ENCODE results near the gene CCL11. TPM values are rescaled to one million over a fixed set of nuclear protein-coding genes. Genes with fewer than 3 reads are reported as not detected.
"Not testable (repeated sequence)": the region's sequence is repeated elsewhere in the genome, so short reads cannot be mapped to it uniquely, and the experiment has no call there.

The CCL11 gene
- total RNA-seq, 2 donors from 2014 or later, result 1.7 to 5.4 TPM

- ATAC-seq (peak in 1 of 2 donors; percentile 65), DNase-seq (no peak)
- intact Hi-C loops (cut with DNase I), result no loop called here
These were observed 15.3 kb downstream of the CCL11 start for GRCh38 chr17:34300652-34301370.

DNA sequence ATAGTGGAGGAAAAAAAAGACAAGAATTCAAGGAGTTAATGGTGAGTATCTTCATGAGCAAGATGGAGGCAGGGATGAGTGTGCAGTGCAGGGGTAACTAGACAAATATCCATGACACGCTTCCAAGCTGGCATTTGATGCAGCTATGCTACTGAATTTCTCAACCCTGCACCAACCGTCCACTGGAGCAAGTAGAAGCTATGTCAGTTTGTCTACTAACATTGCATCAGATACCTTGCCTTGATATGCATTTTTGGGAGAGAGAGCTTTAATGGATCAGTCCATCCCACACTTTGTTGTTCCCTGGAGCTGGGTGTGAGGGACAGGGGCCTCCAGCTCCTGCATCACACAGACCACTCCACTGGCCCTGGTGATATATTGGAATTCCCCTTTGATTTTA is 16.4 kb downstream of the CCL11 start:
- DNase-seq, result no peak
- intact Hi-C loops (cut with DNase I), result no loop called here
- no peak for ATAC-seq

- DNase-seq, result no peak
- intact Hi-C loops (cut with DNase I), result no loop called here
- ATAC-seq, result no peak
These were observed 17.1 kb downstream of the CCL11 start for GRCh38 chr17:34302636-34303035.

GRCh38 chr17:34303606-34304005 is 18.1 kb downstream of the CCL11 start:
- intact Hi-C loops (cut with DNase I), result no loop called here
- no peak for ATAC-seq
- DNase-seq, result no peak

GRCh38 chr17:34305061-34305460 is 19.5 kb downstream of the CCL11 start:
- DNase-seq (no peak), ATAC-seq (no peak)
- intact Hi-C loops (cut with DNase I), result loop anchor here in 1 of 2 donors (5.0 kb wide), 2 partner anchors 57 to 58 kb away; partner anchors contain the start of gene CCL1

GRCh38 chr17:34305606-34306005 is 20.1 kb downstream of the CCL11 start:
- intact Hi-C loops (cut with DNase I), result loop anchor here (1.0 to 5.0 kb wide), 4 partner anchors 57 to 105 kb away; partner anchors contain the start of gene CCL1 (in 1 of the 2)
- no peak for DNase-seq
- no peak for ATAC-seq

- DNase-seq, result no peak
- intact Hi-C loops (cut with DNase I), result loop anchor here (1.0 to 5.0 kb wide), 4 partner anchors 56 to 106 kb away; partner anchors contain the start of gene CCL1 (in 1 of the 2)
- ATAC-seq, result peak; percentile 80 to 92
These were observed 20.9 kb downstream of the CCL11 start for GRCh38 chr17:34306466-34306865.

GRCh38 chr17:34307110-34307509 is 21.6 kb downstream of the CCL11 start:
- DNase-seq, result peak; percentile 41
- intact Hi-C loops (cut with DNase I), result loop anchor here (2.0 to 5.0 kb wide), 3 partner anchors 55 to 106 kb away; partner anchors contain the start of gene CCL1 (in 1 of the 2)
- peak; percentile 15 to 55 for ATAC-seq

GRCh38 chr17:34308371-34308770 is 22.8 kb downstream of the CCL11 start:
- ATAC-seq (no peak), DNase-seq (no peak)
- intact Hi-C loops (cut with DNase I), result loop anchor here in 1 of 2 donors (5.0 kb wide), 2 partner anchors 54 to 61 kb away; partner anchors contain the start of gene CCL1

- ATAC-seq (no peak), DNase-seq (no peak)
- intact Hi-C loops (cut with DNase I), result no loop called here
These were observed 25.7 kb downstream of the CCL11 start for GRCh38 chr17:34311291-34311690.

DNA sequence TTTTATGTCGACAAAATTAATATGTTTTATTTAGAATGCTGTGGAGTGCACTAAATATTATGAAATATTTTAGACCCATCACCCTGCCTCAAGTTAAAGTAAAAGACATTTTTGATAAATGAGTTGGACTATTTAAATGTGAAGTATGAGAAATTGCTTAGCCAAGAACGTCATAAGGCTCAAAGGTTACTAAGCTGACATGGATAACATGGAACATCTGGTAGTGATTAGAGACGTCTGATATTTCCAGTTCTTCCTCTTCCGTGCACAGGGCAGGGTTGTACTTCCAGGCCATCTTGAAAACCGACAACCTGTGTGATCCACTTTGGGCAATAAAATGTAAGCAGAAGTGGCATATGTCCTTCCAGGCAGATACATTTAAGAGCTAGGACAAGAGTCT is 26.5 kb downstream of the CCL11 start:
- ATAC-seq, result peak; percentile 70 to 88

DNA sequence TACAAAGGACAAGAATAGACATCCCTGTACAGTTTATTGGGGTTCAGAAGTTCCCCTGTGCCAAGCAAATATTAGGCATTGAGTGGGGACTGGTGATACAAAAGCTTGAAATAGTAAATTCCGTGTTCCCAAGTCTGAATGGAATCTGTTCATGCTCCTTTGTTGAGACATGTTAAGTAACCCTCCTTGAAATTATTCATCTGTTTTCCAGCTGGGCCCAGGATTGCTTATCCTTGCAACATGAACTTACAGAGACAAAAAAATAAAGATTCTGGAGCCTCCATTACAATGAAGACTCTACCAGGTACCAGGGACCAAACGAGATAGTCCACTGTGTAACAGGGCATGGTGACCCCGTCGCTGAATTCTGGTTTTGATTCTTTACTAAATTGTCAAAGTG is 27.6 kb downstream of the CCL11 start:
- ATAC-seq, result peak in 1 of 2 donors; percentile 59
- intact Hi-C loops (cut with DNase I), result no loop called here
- no peak for DNase-seq

More for the DNA sequence above, 26.5 kb downstream of the CCL11 start:
- DNase-seq, result no peak
- intact Hi-C loops (cut with DNase I), result no loop called here

DNA sequence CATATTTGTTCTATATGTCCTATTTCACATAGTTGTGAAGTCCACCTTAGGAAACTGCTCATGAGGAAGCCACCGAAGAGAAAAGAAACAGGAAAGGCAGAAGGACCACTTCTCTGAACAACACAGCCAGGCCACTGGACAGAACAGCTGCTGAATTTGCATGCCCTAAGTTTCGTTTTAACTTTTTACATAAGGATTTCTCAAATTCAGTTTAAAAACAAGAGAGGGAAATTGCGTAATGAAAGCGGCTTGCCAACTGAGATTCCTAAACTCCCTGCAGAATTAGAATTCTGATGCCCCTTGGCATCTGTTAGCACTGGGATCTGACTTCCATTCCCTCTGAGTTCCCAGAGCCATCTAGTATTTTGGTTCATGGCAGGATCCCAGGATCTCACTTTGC is 28.7 kb downstream of the CCL11 start:
- DNase-seq (peak; percentile 26), ATAC-seq (peak; percentile 57 to 89)
- intact Hi-C loops (cut with DNase I), result no loop called here

DNA sequence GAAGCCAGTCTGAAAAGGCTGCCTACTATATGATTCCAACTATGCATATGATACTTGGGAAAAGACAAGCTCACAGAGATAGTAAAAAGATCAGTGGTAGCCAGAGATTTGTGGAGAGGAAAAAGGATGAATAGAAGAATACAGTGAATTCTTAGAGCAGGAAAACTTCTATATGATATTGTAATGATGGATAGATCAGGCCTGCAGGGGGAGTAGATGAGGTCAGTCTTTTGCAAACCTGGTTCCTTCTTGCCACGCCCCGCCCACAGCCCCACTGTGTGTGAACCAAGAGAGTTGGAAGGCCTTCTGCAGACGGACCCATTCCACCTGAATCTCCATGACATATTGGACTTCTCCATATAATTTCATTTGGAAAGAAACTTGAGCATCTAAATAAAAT is 32.9 kb downstream of the CCL11 start:
- intact Hi-C loops (cut with DNase I), result no loop called here
- no peak for ATAC-seq
- DNase-seq, result no peak

GRCh38 chr17:34319039-34319483 is 33.5 kb downstream of the CCL11 start, which contains the start of gene CCL8:
CCL8 (plus strand) TSS chr17:34319435; CDS start chr17:34319502, 67 bp downstream.
- intact Hi-C loops (cut with DNase I), result no loop called here
- DNase-seq, result no peak
- ATAC-seq, result peak; percentile 50 to 62

- intact Hi-C loops (cut with DNase I), result no loop called here
- peak; percentile 53 to 58 for ATAC-seq
- no peak for DNase-seq
These were observed 36.4 kb downstream of the CCL11 start for GRCh38 chr17:34321964-34322363.

DNA sequence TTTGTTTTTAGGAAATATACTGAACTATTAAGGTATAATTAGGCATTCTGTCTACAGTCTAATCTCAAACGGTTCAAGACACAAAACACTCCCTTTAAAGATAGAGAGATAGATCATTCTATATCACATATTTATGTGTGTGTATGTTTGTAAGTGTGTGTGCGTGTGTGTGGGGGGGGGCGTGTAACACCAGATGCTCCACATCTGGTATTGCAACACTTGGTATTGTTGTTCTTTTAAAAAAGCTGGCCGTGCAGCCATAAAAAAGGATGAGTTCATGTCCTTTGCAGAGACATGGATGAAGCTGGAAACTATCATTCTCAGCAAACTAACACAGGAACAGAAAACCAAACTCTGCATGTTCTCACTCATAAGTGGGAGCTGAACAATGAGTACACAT is 42.0 kb downstream of the CCL11 start:
- ATAC-seq; intact Hi-C loops (cut with DNase I); DNase-seq: not testable (repeated sequence)

GRCh38 chr17:34337701-34338100 is 52.2 kb downstream of the CCL11 start:
- ATAC-seq, result no peak
- intact Hi-C loops (cut with DNase I), result no loop called here
- no peak for DNase-seq

Data from left cardiac atrium (tissue), 4 donors.